Heart left ventricle (tissue), 16 donors: Measurements from ENCODE around the gene NR1I2. TPM values are rescaled to one million over a fixed set of nuclear protein-coding genes. Genes with fewer than 3 reads are reported as not detected.

Experiments used
- ATAC-seq, 4 donors: fragments of 200-7000 bp; cut with Tn5 transposase; one replicate each; pipeline ENCODE4 v1.9.1; 2020 to 2022; ENCODE audit warnings: moderate library complexity in 4 of 4, mild to moderate bottlenecking in 3 of 4, moderate number of reproducible peaks in 1 of 4
- DNase-seq, 5 donors: peaks; one replicate each; pipeline ENCODE4 v3.0.0-alpha.2; 2020
- H3K27ac ChIP-seq, 12 donors: fragments of 200-600 bp; sonication (generic) in 4 of 12; one replicate each; pipeline versions ENCODE4 v1.5.0 to v1.8.0; 2016 to 2022; ENCODE audit warnings: mild to moderate bottlenecking in 2 of 12
- H3K27me3 ChIP-seq, 9 donors: fragments of 200-600 bp; sonication (generic) in 2 of 9; one replicate each; pipeline versions ENCODE4 v1.5.1 to v1.8.0; 2016 to 2022; ENCODE audit warnings: mild to moderate bottlenecking in 3 of 9
- H3K36me3 ChIP-seq, 9 donors: fragments of 200-600 bp; sonication (generic) in 2 of 9; one replicate each; pipeline versions ENCODE4 v1.5.0 to v1.8.0; 2018 to 2022; ENCODE audit warnings: mild to moderate bottlenecking in 2 of 9
- H3K4me1 ChIP-seq, 12 donors: fragments of 200-600 bp; sonication (generic) in 4 of 12; one replicate each; pipeline versions ENCODE4 v1.5.0 to v1.8.0; 2016 to 2022; ENCODE audit warnings: mild to moderate bottlenecking in 3 of 12
- H3K4me3 ChIP-seq, 12 donors: fragments of 200-600 bp; sonication (generic) in 4 of 12; one replicate each; pipeline versions ENCODE4 v1.5.0 to v1.8.0; 2017 to 2022; ENCODE audit warnings: mild to moderate bottlenecking in 9 of 12, moderate library complexity in 4 of 12
- H3K9me3 ChIP-seq, 12 donors: fragments of 200-600 bp; sonication (generic) in 4 of 12; one replicate each; pipeline versions ENCODE4 v1.5.0 to v1.8.0; 2016 to 2022; ENCODE audit warnings: mild to moderate bottlenecking in 1 of 12
- POLR2A ChIP-seq, 2 donors: fragments of 450-650 bp; IDR thresholded peaks; one replicate each; pipeline ENCODE4 v1.6.1; 2017; ENCODE audit warnings: antibody characterized with exemption in 2 of 2, mild to moderate bottlenecking in 2 of 2, moderate library complexity in 2 of 2
- WGBS, 4 donors: extraction: QIAGEN DNeasy Blood & Tissue Kit in 2 of 4; methylation state at CpG; one replicate each; pipeline versions ENCODE4 v1.1.5 to v1.1.7; 2013 to 2018; 5-methylcytosine and 5-hydroxymethylcytosine counted together
- intact Hi-C, 10 donors: fragments of 100-400 bp; cut with DNase I; formaldehyde crosslinking; loops; one replicate each; pipeline versions ENCODE4 v1.11.1 to v1.14.2; 2022
- polyA plus RNA-seq, 2 donors: library from polyadenylated mRNA; stranded (reverse); fragments of 200-250 nt; gene quantifications; one replicate each; pipeline ENCODE4 v1.2.3, GENCODE V29; 2013
- total RNA-seq, 9 donors: library from RNA; depleted of rRNA in 2 of 9; stranded (reverse); fragments of >200 nt in 2 of 9; fragmentation: NEBNext Ultra II Directional in 3 of 9; extraction: Animal tissue kit (Norgen Biotek cat#: 25700) in 3 of 9; gene quantifications; one replicate each; pipeline versions ENCODE4 v1.1.0 to v1.2.4, GENCODE V29; 2016 to 2023
- TF ChIP-seq, protein P1 (sequence below), 12 donors: fragments of 200-600 bp; sonication (generic) in 4 of 12; IDR thresholded peaks; one replicate each; pipeline versions ENCODE4 v1.5.0 to v1.8.0; 2018 to 2022; ENCODE audit warnings: antibody characterized with exemption in 12 of 12, mild to moderate bottlenecking in 5 of 12
- donor health status: ischemic (EF 13 %, LVEDD 7.1; RV severe dilation, severe dysfunction).
- donor health status: healthy with polysubstance abuse.
- donor health status: DM: no; HTN: yes; CAD: no.
- donor health status: DM: no; HTN: no; CAD: no.
- donor health status: ischemic (EF 25% LVEDD 6.9; RV normal size, moderate dysfunction).
- donor health status: ischemic (EF 25% LVEDD 5.7; RV mildly dilated, moderate dysfunction).
- donor health status: healthy.
- donor health status: DM: yes; HTN: yes; CAD: no.
- donor health status: ischemic (EF 35%, LVEDD 5.7; RV mildly dilated, moderate dysfunction).
- donor health status: nonischemic (EF 11% LVEDD 7.7; RV severe dilation, severe dysfunction).
- donor health status: DM: yes; HTN: yes; CAD: no.
- donor health status: PGD.
- donor health status: ischemic (EF 29% LVEDD 5.4; RV normal size, mild dysfunction).
- donor health status: nonischemic (EF 23%, LVEDD 6.1; RV moderate dilation, normal function).

The NR1I2 gene
- total and polyA plus RNA-seq, 11 donors, result 0.07 to 0.29 (median 0.15) TPM; not detected in 4

- no peak overlapping the region for H3K4me3 ChIP-seq
- 98 to 99% (median 99%) methylated on average over 2 of the region's 2 CpGs for WGBS, 4 donors
Observed at GRCh38 chr3:119796368-119796767, 14.5 kb downstream of the NR1I2 start.

DNA sequence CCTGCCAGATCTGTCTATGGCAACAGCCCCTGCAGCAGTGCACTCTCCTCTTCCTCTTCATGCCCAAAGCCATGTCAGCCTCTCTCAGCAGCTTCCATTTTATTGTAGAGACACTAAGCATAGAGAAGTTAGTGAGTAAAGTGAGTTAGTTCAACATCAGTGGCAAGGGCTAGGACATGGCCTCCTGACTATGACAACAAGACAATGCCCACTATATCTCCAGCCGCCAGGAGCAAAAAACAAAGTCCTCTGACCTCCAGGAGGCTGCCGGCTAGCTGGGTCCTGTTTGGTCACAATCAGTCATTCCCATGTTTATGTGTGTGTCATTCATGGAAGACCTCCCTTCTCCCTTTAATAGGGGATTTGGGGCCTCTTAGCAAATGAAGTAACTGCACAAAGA lies 14.9 kb downstream of the NR1I2 start:
- H3K36me3 ChIP-seq, result no peaks in the 10 kb centered on the region
- no peaks in the 10 kb centered on the region for H3K27me3 ChIP-seq
- intact Hi-C loops, result no loop called here
- TF ChIP-seq, protein P1, sequence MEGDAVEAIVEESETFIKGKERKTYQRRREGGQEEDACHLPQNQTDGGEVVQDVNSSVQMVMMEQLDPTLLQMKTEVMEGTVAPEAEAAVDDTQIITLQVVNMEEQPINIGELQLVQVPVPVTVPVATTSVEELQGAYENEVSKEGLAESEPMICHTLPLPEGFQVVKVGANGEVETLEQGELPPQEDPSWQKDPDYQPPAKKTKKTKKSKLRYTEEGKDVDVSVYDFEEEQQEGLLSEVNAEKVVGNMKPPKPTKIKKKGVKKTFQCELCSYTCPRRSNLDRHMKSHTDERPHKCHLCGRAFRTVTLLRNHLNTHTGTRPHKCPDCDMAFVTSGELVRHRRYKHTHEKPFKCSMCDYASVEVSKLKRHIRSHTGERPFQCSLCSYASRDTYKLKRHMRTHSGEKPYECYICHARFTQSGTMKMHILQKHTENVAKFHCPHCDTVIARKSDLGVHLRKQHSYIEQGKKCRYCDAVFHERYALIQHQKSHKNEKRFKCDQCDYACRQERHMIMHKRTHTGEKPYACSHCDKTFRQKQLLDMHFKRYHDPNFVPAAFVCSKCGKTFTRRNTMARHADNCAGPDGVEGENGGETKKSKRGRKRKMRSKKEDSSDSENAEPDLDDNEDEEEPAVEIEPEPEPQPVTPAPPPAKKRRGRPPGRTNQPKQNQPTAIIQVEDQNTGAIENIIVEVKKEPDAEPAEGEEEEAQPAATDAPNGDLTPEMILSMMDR (IDR thresholded peaks at IDR 0.05), result no peak
- no peak for TF ChIP-seq POLR2A (IDR thresholded peaks at IDR 0.05)
- ATAC-seq (no peak), DNase-seq (no peak)
- no peak overlapping the region for H3K4me3 ChIP-seq
- peaks cover 0 to 6% (median 0%) of the 10 kb centered on the region in 12 donors for H3K4me1 ChIP-seq
- H3K27ac ChIP-seq, result no peak overlapping the region
- WGBS, 4 donors, result 64 to 87% (median 73%) methylated on average over 2 of the region's 2 CpGs
- H3K9me3 ChIP-seq, result no peaks in the 10 kb centered on the region

More at GRCh38 chr3:119796368-119796767, 14.5 kb downstream of the NR1I2 start:
- no peak for DNase-seq
- peaks cover 0 to 6% (median 0%) of the 10 kb centered on the region in 12 donors for H3K4me1 ChIP-seq
- H3K27me3 ChIP-seq, result no peaks in the 10 kb centered on the region
- H3K9me3 ChIP-seq, result no peaks in the 10 kb centered on the region
- no peak for TF ChIP-seq POLR2A (IDR thresholded peaks at IDR 0.05)
- TF ChIP-seq, protein P1 (IDR thresholded peaks at IDR 0.05), result no peak
- intact Hi-C loops, result no loop called here
- H3K27ac ChIP-seq, result no peak overlapping the region
- no peaks in the 10 kb centered on the region for H3K36me3 ChIP-seq
- no peak for ATAC-seq

DNA sequence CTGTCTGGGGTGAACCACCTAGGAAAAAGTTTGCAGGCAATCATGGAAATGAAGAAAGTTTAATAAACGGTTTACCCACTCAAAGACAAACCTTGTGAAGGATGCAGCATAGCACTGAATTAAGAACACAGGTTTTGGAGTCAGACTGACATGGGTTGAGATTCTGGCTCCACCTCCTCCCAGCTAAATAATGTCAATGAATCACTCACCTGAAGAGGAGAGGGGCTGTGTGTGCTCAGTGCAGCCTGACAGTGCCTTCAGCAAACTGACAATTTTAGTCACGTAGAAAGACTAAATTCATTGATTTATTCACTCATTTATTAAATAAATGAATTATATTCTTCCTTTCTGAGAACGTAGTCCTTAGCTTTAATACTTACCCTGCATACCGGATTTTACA lies 18.9 kb downstream of the NR1I2 start:
- 78 to 90% (median 84%) methylated on average over 4 of the region's 4 CpGs for WGBS, 4 donors

GRCh38 chr3:119808244-119808643 lies 26.3 kb downstream of the NR1I2 start:
- Histone ChIP-seq H3K4me1 (peaks cover 0 to 22% (median 8%) of the 10 kb centered on the region in 12 donors), H3K9me3 (no peaks in the 10 kb centered on the region), H3K4me3 (no peak overlapping the region), H3K27me3 (peaks cover 0 to 7% (median 0%) of the 10 kb centered on the region in 9 donors), H3K36me3 (no peaks in the 10 kb centered on the region), H3K27ac (no peak overlapping the region)
- TF ChIP-seq, protein P1 (IDR thresholded peaks at IDR 0.05), result no peak
- no peak for TF ChIP-seq POLR2A (IDR thresholded peaks at IDR 0.05)
- ATAC-seq (no peak), DNase-seq (no peak)
- 94 to 98% (median 96%) methylated on average over 4 of the region's 4 CpGs for WGBS, 4 donors
- intact Hi-C loops, result no loop called here

More for the DNA sequence above, 18.9 kb downstream of the NR1I2 start:
- Histone ChIP-seq H3K4me1 (no peaks in the 10 kb centered on the region), H3K4me3 (no peak overlapping the region), H3K36me3 (no peaks in the 10 kb centered on the region), H3K9me3 (no peaks in the 10 kb centered on the region), H3K27me3 (no peaks in the 10 kb centered on the region), H3K27ac (no peak overlapping the region)
- ATAC-seq (no peak), DNase-seq (no peak)
- intact Hi-C loops, result no loop called here
- TF ChIP-seq POLR2A (IDR thresholded peaks at IDR 0.05), result no peak
- TF ChIP-seq, protein P1 (IDR thresholded peaks at IDR 0.05), result no peak
